Left ventricle myocardium inferior (tissue), 1 donor: ENCODE data around the gene RRBP1. TPM values are rescaled to one million over a fixed set of nuclear protein-coding genes. Genes with fewer than 3 reads are reported as not detected.
"Not testable (repeated sequence)": the region's sequence is repeated elsewhere in the genome, so short reads cannot be mapped to it uniquely, and the experiment has no call there.

ENCODE experiments used
- DNase-seq: peaks from one replicate; pipeline ENCODE4 v3.0.0-alpha.2; 2020
- H3K27ac ChIP-seq: fragments of 200-600 bp; replicated peaks from 2 replicates; pipeline ENCODE4 v1.8.0; 2021
- H3K27me3 ChIP-seq: fragments of 200-600 bp; 2 replicates; pipeline ENCODE4 v1.8.0; 2021; ENCODE audit warnings: low read depth
- H3K36me3 ChIP-seq: fragments of 200-600 bp; 2 replicates; pipeline ENCODE4 v1.8.0; 2021
- H3K4me1 ChIP-seq: fragments of 200-600 bp; 2 replicates; pipeline ENCODE4 v1.8.0; 2021
- H3K4me3 ChIP-seq: fragments of 200-600 bp; 2 replicates; pipeline ENCODE4 v1.8.0; 2021; ENCODE audit warnings: mild to moderate bottlenecking, moderate library complexity
- H3K9me3 ChIP-seq: fragments of 200-600 bp; replicated peaks from 2 replicates; pipeline ENCODE4 v1.8.0; 2021
- intact Hi-C: fragments of 100-400 bp; cut with micrococcal nuclease; formaldehyde crosslinking; loops from one replicate; pipeline ENCODE4 v1.11.0; 2022
- total RNA-seq: library from RNA; stranded (reverse); fragmentation: NEBNext Ultra II Directional; extraction: Animal tissue kit (Norgen Biotek cat#: 25700); gene quantifications from one replicate; pipeline ENCODE4 v1.2.1, GENCODE V29; 2021
- TF ChIP-seq, protein P1 (sequence below): fragments of 200-600 bp; IDR thresholded peaks from 2 replicates; pipeline ENCODE4 v1.8.0; 2021; ENCODE audit warnings: antibody characterized with exemption, mild to moderate bottlenecking, borderline replicate concordance
- donor health status: DM: no; HTN: yes; CAD: no; lungs with severe emphysema.

RRBP1 gene
- total RNA-seq, 1 donor from 2014 or later: 31.3 TPM

GRCh38 chr20:17711267-17711627 is 29.2 kb upstream of the RRBP1 start:
- Histone ChIP-seq H3K36me3 (no peaks in the 10 kb centered on the region), H3K9me3 (no peaks in the 10 kb centered on the region), H3K4me3 (no peak overlapping the region), H3K4me1 (peaks cover 18% of the 10 kb centered on the region), H3K27me3 (no peaks in the 10 kb centered on the region), H3K27ac (no peak overlapping the region)
- TF ChIP-seq, protein P1, sequence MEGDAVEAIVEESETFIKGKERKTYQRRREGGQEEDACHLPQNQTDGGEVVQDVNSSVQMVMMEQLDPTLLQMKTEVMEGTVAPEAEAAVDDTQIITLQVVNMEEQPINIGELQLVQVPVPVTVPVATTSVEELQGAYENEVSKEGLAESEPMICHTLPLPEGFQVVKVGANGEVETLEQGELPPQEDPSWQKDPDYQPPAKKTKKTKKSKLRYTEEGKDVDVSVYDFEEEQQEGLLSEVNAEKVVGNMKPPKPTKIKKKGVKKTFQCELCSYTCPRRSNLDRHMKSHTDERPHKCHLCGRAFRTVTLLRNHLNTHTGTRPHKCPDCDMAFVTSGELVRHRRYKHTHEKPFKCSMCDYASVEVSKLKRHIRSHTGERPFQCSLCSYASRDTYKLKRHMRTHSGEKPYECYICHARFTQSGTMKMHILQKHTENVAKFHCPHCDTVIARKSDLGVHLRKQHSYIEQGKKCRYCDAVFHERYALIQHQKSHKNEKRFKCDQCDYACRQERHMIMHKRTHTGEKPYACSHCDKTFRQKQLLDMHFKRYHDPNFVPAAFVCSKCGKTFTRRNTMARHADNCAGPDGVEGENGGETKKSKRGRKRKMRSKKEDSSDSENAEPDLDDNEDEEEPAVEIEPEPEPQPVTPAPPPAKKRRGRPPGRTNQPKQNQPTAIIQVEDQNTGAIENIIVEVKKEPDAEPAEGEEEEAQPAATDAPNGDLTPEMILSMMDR: no peak
- no peak for DNase-seq
- intact Hi-C loops: no loop called here

DNA sequence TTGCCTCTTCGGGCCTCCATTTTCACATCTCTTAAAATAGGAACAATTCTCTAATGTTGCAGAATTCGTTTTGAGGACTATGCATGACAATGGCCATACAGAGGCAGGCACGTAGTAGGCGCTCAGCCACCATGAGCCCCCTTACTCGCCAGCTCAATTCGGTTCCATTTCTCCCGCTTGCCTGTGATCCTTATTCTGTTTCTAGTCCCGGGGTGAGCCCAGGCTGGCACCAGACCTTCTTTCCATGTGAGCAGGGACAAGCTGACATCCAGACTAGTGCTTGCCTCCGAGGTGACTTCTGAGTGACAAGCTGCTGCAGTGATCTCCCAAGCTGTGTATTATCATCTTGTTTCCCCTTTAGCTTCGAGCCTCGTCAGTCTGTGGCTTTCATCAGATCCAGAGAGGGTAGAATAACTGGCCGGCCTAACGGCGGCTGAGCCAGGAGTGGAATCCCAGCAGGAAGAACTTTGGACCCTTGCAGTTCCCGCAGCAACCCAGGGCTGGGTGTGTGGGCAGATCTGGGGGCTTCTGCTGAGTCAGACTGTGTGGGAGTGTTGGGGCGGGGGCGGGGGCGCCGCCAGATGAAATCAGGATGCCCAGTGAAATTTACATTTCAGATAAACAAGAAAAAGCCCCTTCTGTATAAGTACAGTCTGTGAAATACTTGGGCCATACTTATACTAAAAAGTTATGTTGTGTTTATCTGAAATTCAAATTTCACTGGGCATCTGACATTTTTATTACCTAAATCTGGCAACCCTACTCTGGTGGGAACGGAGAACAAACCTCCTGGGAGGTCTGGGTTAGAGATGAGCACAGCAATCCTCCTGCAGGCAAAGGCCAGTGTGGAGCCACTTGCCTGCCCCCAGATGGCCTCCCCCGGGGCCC is 28.6 kb upstream of the RRBP1 start:
- no peaks in the 10 kb centered on the region for H3K36me3 ChIP-seq
- TF ChIP-seq, protein P1: no peak
- H3K4me1 ChIP-seq: peaks cover 18% of the 10 kb centered on the region
- H3K27ac ChIP-seq: no peak overlapping the region
- intact Hi-C loops: no loop called here
- no peak overlapping the region for H3K4me3 ChIP-seq
- DNase-seq: peak; percentile 26
- no peaks in the 10 kb centered on the region for H3K9me3 ChIP-seq
- no peaks in the 10 kb centered on the region for H3K27me3 ChIP-seq

GRCh38 chr20:17709361-17710293 is 27.6 kb upstream of the RRBP1 start:
- DNase-seq: no peak

DNA sequence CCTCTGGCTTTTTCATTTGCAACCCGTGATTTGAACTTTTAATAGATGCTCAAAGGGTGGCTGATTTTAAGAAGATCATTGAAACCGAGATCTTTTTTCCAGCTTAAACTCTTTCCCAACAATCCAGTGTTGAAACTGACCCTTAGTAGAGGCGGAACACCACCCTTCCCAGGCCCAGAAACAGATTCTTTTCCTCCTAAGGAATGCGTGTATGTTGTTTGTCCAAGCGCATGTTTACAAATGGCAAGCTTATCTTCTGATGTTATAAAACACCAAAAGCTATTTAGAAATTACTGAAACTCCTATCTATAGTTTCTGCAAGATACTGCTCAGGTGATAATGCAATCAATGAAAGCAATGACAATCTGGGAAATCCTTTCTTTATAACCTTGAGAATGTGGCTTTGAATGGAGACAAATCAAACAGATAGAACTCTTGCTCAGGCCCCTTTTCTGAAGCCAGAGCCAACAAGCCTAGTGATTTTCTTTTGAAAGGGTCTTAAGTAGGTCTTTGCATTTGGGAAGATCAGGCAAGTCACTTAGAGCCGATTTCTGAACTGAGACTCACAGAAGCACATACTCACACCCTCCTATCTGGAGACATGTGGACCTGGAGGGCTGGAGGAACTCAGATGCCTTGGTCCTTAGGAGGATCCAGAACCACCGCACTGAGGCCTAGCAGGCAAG is 26.8 kb upstream of the RRBP1 start:
- TF ChIP-seq, protein P1: no peak
- intact Hi-C loops: no loop called here
- no peaks in the 10 kb centered on the region for H3K9me3 ChIP-seq
- no peaks in the 10 kb centered on the region for H3K27me3 ChIP-seq
- peaks cover 10% of the 10 kb centered on the region for H3K4me1 ChIP-seq
- no peaks in the 10 kb centered on the region for H3K36me3 ChIP-seq
- DNase-seq: no peak
- no peak overlapping the region for H3K4me3 ChIP-seq
- no peak overlapping the region for H3K27ac ChIP-seq

More at GRCh38 chr20:17709361-17710293, 27.6 kb upstream of the RRBP1 start:
- TF ChIP-seq, protein P1: no peak
- Histone ChIP-seq H3K4me1 (peaks cover 17% of the 10 kb centered on the region), H3K36me3 (no peaks in the 10 kb centered on the region), H3K27me3 (no peaks in the 10 kb centered on the region), H3K27ac (no peak overlapping the region), H3K4me3 (no peak overlapping the region), H3K9me3 (no peaks in the 10 kb centered on the region)
- intact Hi-C loops: no loop called here

GRCh38 chr20:17707951-17708350 is 25.9 kb upstream of the RRBP1 start:
- H3K9me3 ChIP-seq, H3K27me3 ChIP-seq, intact Hi-C loops, H3K4me3 ChIP-seq, H3K4me1 ChIP-seq, H3K36me3 ChIP-seq, DNase-seq, H3K27ac ChIP-seq: not testable (repeated sequence)
